ENCODE measurements around the gene TRAM1L1.

- TF ChIP-seq CTCF (IDR thresholded peaks at IDR 0.05; ENCODE audit: low read length), result peak; percentile 33; the same call in 1 of the 2 replicates
- TF ChIP-seq EZH2 (IDR thresholded peaks at IDR 0.05; ENCODE audit: borderline replicate concordance, low read length), result no peak
These were observed 49.0 kb upstream of the TRAM1L1 start for GRCh38 chr4:117134386-117134785.
